CD14-positive monocyte (primary cell): ENCODE measurements around the gene PSMD3. TPM values are rescaled to one million over a fixed set of nuclear protein-coding genes. Genes with fewer than 3 reads are reported as not detected.

Experiments used
- DNase-seq, 3 donors: peaks; one replicate each; pipeline ENCODE4 v3.0.0-alpha.2; 2011 to 2022
- H2AFZ ChIP-seq: 2 replicates; pipeline ENCODE4 v1.6.0; 2012; ENCODE audit warnings: mild to moderate bottlenecking, low read depth, low read length, inconsistent platforms; ENCODE audit not compliant: insufficient read depth, poor library complexity, severe bottlenecking
- H3K27ac ChIP-seq, 2 donors: 1 replicate in 1 of 2; 2 replicates in 1 of 2; pipeline ENCODE4 v1.5.1; 2012 to 2013; ENCODE audit warnings: low read length in 2 of 2, control low read depth in 1 of 2, inconsistent platforms in 1 of 2, low read depth in 1 of 2, mild to moderate bottlenecking in 1 of 2
- H3K27me3 ChIP-seq, 2 donors: one replicate each; pipeline versions ENCODE4 v1.6.0 to v1.6.1; 2011 to 2013; ENCODE audit warnings: low read length in 2 of 2; ENCODE audit not compliant: control insufficient read depth in 2 of 2, insufficient read depth in 2 of 2
- H3K36me3 ChIP-seq, 2 donors: replicated peaks in 1 of 2; 1 replicate in 1 of 2; 2 replicates in 1 of 2; pipeline versions ENCODE4 v1.5.1 to v1.6.1; 2012 to 2013; ENCODE audit warnings: low read length in 2 of 2, control low read depth in 1 of 2, inconsistent platforms in 1 of 2, mild to moderate bottlenecking in 1 of 2; ENCODE audit not compliant: insufficient read depth in 2 of 2, control insufficient read depth in 1 of 2
- H3K4me1 ChIP-seq, 2 donors: 1 replicate in 1 of 2; 2 replicates in 1 of 2; pipeline versions ENCODE4 v1.5.1 to v1.6.1; 2012 to 2013; ENCODE audit warnings: low read length in 2 of 2, control low read depth in 1 of 2, inconsistent platforms in 1 of 2, mild to moderate bottlenecking in 1 of 2, moderate library complexity in 1 of 2; ENCODE audit not compliant: insufficient read depth in 2 of 2, control insufficient read depth in 1 of 2
- H3K4me2 ChIP-seq: replicated peaks from 2 replicates; pipeline ENCODE3; 2012; ENCODE audit warnings: low read length, moderate library complexity, mild to moderate bottlenecking; ENCODE audit not compliant: poor library complexity, severe bottlenecking; ENCODE audit errors: extremely low read depth
- H3K4me3 ChIP-seq, 3 experiments: fragments of 200-600 bp in 1 of 3; sonication (generic) in 1 of 3; replicated peaks in 1 of 3; 1 replicate in 2 of 3; 2 replicates in 1 of 3; pipeline ENCODE4 v1.5.1; 2011 to 2013; ENCODE audit warnings: low read length in 3 of 3, mild to moderate bottlenecking in 3 of 3, control low read depth in 2 of 3, low read depth in 2 of 3, inconsistent platforms in 1 of 3, moderate library complexity in 1 of 3
- H3K79me2 ChIP-seq: 2 replicates; pipeline ENCODE4 v1.6.0; 2012; ENCODE audit warnings: mild to moderate bottlenecking, control low read depth, inconsistent platforms, low read length, moderate library complexity; ENCODE audit not compliant: insufficient read depth
- H3K9ac ChIP-seq: 2 replicates; pipeline ENCODE4 v1.6.0; 2017; ENCODE audit warnings: low read length, mild to moderate bottlenecking; ENCODE audit not compliant: insufficient read depth, poor library complexity, severe bottlenecking
- H3K9me3 ChIP-seq, 2 donors: replicated peaks in 1 of 2; 1 replicate in 1 of 2; 2 replicates in 1 of 2; pipeline versions ENCODE4 v1.5.1 to v1.6.1; 2012 to 2013; ENCODE audit warnings: low read length in 2 of 2, control low read depth in 1 of 2; ENCODE audit not compliant: control insufficient read depth in 1 of 2, insufficient read depth in 1 of 2
- H4K20me1 ChIP-seq: 2 replicates; pipeline ENCODE4 v1.6.0; 2012; ENCODE audit warnings: mild to moderate bottlenecking, low read length, control low read depth, moderate library complexity; ENCODE audit not compliant: insufficient read depth
- H3K27ac Mint-ChIP-seq, 7 donors: one replicate each; pipeline ENCODE4 v1.8.0; 2020; ENCODE audit warnings: mild to moderate bottlenecking in 7 of 7, mixed read lengths in 7 of 7, moderate library complexity in 6 of 7, inconsistent platforms in 2 of 7
- H3K27me3 Mint-ChIP-seq, 3 donors: one replicate each; pipeline ENCODE4 v1.8.0; 2021 to 2022; ENCODE audit warnings: low read depth in 3 of 3, mild to moderate bottlenecking in 3 of 3, mixed read lengths in 3 of 3, moderate library complexity in 3 of 3, inconsistent platforms in 1 of 3
- H3K36me3 Mint-ChIP-seq, 2 donors: one replicate each; pipeline ENCODE4 v1.8.0; 2020; ENCODE audit warnings: mixed read lengths in 2 of 2, inconsistent platforms in 1 of 2, mild to moderate bottlenecking in 1 of 2
- H3K4me1 Mint-ChIP-seq: one replicate; pipeline ENCODE4 v1.8.0; 2020; ENCODE audit warnings: mild to moderate bottlenecking, mixed read lengths
- H3K4me3 Mint-ChIP-seq, 2 donors: one replicate each; pipeline ENCODE4 v1.8.0; 2020; ENCODE audit warnings: mild to moderate bottlenecking in 2 of 2, mixed read lengths in 2 of 2, moderate library complexity in 1 of 2
- H3K9me3 Mint-ChIP-seq, 7 donors: one replicate each; pipeline ENCODE4 v1.8.0; 2020 to 2022; ENCODE audit warnings: mixed read lengths in 7 of 7, mild to moderate bottlenecking in 6 of 7, moderate library complexity in 6 of 7, inconsistent platforms in 2 of 7
- CTCF ChIP-seq: fragments of 200-600 bp; IDR thresholded peaks from one replicate; pipeline ENCODE4 v1.8.0; 2022; ENCODE audit warnings: antibody characterized with exemption, mild to moderate bottlenecking
- WGBS: methylation state at CpG from one replicate; pipeline ENCODE4 v1.1.5; 2013; ENCODE audit warnings: missing lambda C conversion rate; ENCODE audit not compliant: insufficient coverage; 5-methylcytosine and 5-hydroxymethylcytosine counted together
- intact Hi-C, 2 donors: fragments of 100-400 bp; cut with micrococcal nuclease; formaldehyde crosslinking; loops; one replicate each; pipeline versions ENCODE4 v1.15.0 to v1.15.1; 2023
- polyA plus RNA-seq, 3 donors: library from polyadenylated mRNA; depleted of rRNA in 1 of 3; unstranded in 2 of 3; stranded (reverse) in 1 of 3; fragments of 300-500 nt in 2 of 3; fragments of >200 nt in 1 of 3; fragmentation: Illumina TruSeq in 2 of 3; gene quantifications; 1 replicate in 2 of 3; 2 replicates in 1 of 3; pipeline ENCODE4 v1.2.3, GENCODE V29; 2012 to 2021

Gene PSMD3
- polyA plus RNA-seq, 3 donors: 48.4 to 63.2 (median 48.8) TPM

GRCh38 chr17:40023590-40024292 is 43.1 kb downstream of the PSMD3 start:
- DNase-seq: no peak
- Histone ChIP-seq H3K36me3 (peaks cover 76 to 92% of the 10 kb centered on the region in 2 donors), H3K27ac (no peak overlapping the region), H3K4me1 (no peaks in the 10 kb centered on the region), H3K4me2 (no peak overlapping the region), H3K27me3 (no peaks in the 10 kb centered on the region), H3K4me3 (no peak overlapping the region), H3K79me2 (no peaks in the 10 kb centered on the region), H2AFZ (no peak overlapping the region), H4K20me1 (no peaks in the 10 kb centered on the region), H3K9me3 (no peaks in the 10 kb centered on the region), H3K9ac (no peak overlapping the region)
- Mint-ChIP-seq H3K36me3 (peaks cover 68 to 84% of the 10 kb centered on the region in 2 donors), H3K9me3 (no peaks in the 10 kb centered on the region), H3K27ac (peak overlapping the region in 2 of 7 donors; percentile 57 to 58), H3K27me3 (no peaks in the 10 kb centered on the region), H3K4me3 (no peak overlapping the region), H3K4me1 (peaks cover 1% of the 10 kb centered on the region)
- intact Hi-C loops: no loop called here
- WGBS: 60% methylated on average over 1 of the region's 10 CpGs
- TF ChIP-seq CTCF: no peak

- Mint-ChIP-seq H3K9me3 (no peaks in the 10 kb centered on the region), H3K4me3 (no peak overlapping the region), H3K4me1 (no peaks in the 10 kb centered on the region), H3K27ac (no peak overlapping the region), H3K27me3 (no peaks in the 10 kb centered on the region), H3K36me3 (peaks cover 70 to 84% of the 10 kb centered on the region in 2 donors)
- Histone ChIP-seq H3K79me2 (no peaks in the 10 kb centered on the region), H3K9me3 (no peaks in the 10 kb centered on the region), H4K20me1 (no peaks in the 10 kb centered on the region), H2AFZ (no peak overlapping the region), H3K36me3 (peaks cover 75 to 93% of the 10 kb centered on the region in 2 donors), H3K4me2 (no peak overlapping the region), H3K27ac (no peak overlapping the region), H3K27me3 (no peaks in the 10 kb centered on the region), H3K4me3 (no peak overlapping the region), H3K9ac (no peak overlapping the region), H3K4me1 (no peaks in the 10 kb centered on the region)
- WGBS: 97% methylated on average over 5 of the region's 8 CpGs
- no peak for TF ChIP-seq CTCF
- no peak for DNase-seq
- intact Hi-C loops: no loop called here
Observed at GRCh38 chr17:40024901-40025300, 44.3 kb downstream of the PSMD3 start.
